Measurements from ENCODE around the gene MED29.

GRCh38 chr19:39407660-39408391 is 16.6 kb downstream of the MED29 start:
- peak; percentile 75 for TF ChIP-seq POLR2A (IDR thresholded peaks at IDR 0.05; ENCODE audit: low read length)
- no peak for TF ChIP-seq GATA1 (IDR thresholded peaks at IDR 0.05; ENCODE audit: low read depth, low read length)

Data from erythroblast (primary cell).